ENCODE data around the gene GCGR. TPM values are rescaled to one million over a fixed set of nuclear protein-coding genes. Genes with fewer than 3 reads are reported as not detected.

GCGR gene
- total RNA-seq, 1 donor from 2014 or later: not detected

DNA sequence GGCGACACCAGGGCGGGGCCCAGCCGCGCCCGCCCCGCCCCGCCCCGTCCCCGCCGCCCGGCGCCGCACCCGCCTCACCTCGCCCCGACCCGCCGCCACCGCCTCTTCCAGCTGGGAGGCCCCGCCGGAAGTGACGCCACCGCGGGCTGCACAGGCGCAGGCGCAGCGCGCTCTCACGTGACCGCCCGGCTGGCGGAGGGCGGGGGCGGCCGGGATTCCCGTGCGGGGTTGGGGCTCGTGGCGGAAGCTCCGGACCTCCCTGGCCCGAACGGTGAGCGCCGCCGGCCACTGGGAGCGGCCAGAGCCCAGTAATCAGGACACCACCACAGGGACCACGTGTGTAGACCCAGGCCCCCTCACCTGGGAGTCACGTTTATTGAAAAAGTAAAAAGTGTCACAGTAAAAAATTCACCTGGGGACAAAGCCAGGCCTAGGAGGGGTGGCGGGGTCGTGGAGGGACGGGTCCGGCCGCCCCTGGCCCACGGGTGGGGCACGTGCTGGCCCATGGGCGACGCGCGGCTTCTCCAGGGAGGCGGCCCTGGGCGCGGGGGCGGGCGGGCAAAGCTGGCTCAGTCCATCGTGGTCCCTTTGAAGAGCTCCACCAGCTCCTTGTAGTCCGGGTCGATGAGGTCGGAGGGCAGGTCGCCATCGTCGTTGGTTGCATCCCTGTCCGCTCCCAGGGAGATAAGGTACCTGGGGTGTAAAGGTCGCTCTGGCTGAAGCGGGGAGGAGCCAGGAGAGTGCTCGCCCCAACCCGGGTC lies 29.4 kb downstream of the GCGR start, which contains the start of gene MCRIP1:
Gene MCRIP1, minus strand, starts transcription at position 132 of the 761 bp plus-strand sequence. CDS start 8,785 bp downstream, outside the sequence.
- H3K4me3 ChIP-seq (ENCODE audit: insufficient read depth, low read depth, low read length): peak within 1 kb of the TSS; percentile 73
- TF ChIP-seq EZH2 (IDR thresholded peaks at IDR 0.05; ENCODE audit: insufficient read depth, low read length): no peak
- peaks cover 1% of the 10 kb centered on the region for H3K9me3 Mint-ChIP-seq (ENCODE audit: unreplicated experiment)
- no peaks in the 10 kb centered on the region for H3K27me3 Mint-ChIP-seq (ENCODE audit: low read depth, unreplicated experiment)
- no peaks in the 10 kb centered on the region for H3K27me3 ChIP-seq (ENCODE audit: insufficient read depth, low read length)
- peak within 1 kb of the TSS; percentile 95 for H3K27ac Mint-ChIP-seq (ENCODE audit: unreplicated experiment)
- peak within 1 kb of the TSS; percentile 93 for H3K27ac ChIP-seq (ENCODE audit: low read depth, low read length)
- H3K4me1 Mint-ChIP-seq (ENCODE audit: low read depth, unreplicated experiment): peaks cover 7% of the 10 kb centered on the region
- DNase-seq (ENCODE audit: low read depth) (peak; percentile 79), FAIRE-seq (no peak)
- peaks cover 2% of the 10 kb centered on the region for H3K36me3 Mint-ChIP-seq (ENCODE audit: low read depth, unreplicated experiment)
- peak within 1 kb of the TSS; percentile 92 for H3K4me3 Mint-ChIP-seq (ENCODE audit: unreplicated experiment)
- H2AFZ ChIP-seq (ENCODE audit: low read depth, low read length): peak within 1 kb of the TSS; percentile 75
- peaks cover 17% of the 10 kb centered on the region for H3K4me1 ChIP-seq (ENCODE audit: insufficient read depth, low read length)
- H3K79me2 ChIP-seq (ENCODE audit: insufficient read depth, low read length): peaks cover 42% of the 10 kb centered on the region
- peak within 1 kb of the TSS; percentile 96 for H3K4me2 ChIP-seq (ENCODE audit: low read length)
- H3K9me3 ChIP-seq (ENCODE audit: insufficient read depth, low read depth, low read length): no peaks in the 10 kb centered on the region
- peaks cover 32% of the 10 kb centered on the region for H4K20me1 ChIP-seq (ENCODE audit: insufficient read depth, low read length)
- peak within 1 kb of the TSS; percentile 95 for H3K9ac ChIP-seq (ENCODE audit: low read length)
- no peaks in the 10 kb centered on the region for H3K36me3 ChIP-seq (ENCODE audit: insufficient read depth, low read length)

DNA sequence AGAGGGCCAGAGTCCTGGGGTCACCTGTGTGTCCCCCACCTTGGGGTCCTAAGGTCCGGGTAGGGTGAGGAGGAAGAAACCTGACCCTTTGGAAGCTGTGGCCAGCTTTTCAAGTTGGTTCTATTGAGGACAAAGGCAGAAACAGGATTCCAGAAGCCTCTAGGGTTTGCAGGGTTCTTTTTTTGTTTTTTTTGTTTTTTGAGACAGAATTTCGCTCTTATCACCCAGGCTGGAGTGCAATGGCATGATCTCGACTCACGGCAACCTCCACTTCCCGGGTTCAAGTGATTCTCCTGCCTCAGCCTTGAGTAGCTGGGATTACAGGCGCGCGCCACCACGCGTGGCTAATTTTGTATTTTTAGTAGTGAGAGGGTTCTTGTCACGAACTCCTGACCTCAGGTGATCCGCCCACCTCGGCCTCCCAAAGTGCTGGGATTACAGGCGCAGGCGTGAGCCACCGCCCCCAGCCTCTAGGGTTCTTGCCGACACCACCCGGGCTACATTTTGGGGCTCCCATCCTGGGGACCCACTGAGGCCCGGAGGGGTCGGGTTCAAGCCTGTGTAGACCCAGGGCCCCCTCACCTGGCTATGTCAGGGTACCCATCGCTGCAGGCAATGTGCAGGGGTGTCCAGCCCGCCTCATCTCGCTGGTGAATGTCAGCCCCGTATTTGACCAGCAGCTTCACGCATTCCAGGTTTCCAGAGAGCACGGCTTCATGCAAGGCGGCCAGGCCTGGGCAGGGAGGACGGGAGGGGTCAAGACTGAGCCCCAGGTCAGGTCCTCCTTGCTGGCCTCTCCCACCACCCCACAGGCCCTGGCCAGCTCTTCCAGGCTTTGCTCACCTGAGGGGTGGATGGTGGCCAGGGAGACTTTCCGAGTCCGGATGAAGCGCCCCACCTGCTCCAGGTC lies 30.2 kb downstream of the GCGR start:
- H3K4me3 ChIP-seq (ENCODE audit: insufficient read depth, low read depth, low read length): peak overlapping the region; percentile 69
- no peaks in the 10 kb centered on the region for H3K36me3 ChIP-seq (ENCODE audit: insufficient read depth, low read length)
- peak overlapping the region; percentile 95 for H3K27ac Mint-ChIP-seq (ENCODE audit: unreplicated experiment)
- peaks cover 6% of the 10 kb centered on the region for H3K4me1 Mint-ChIP-seq (ENCODE audit: low read depth, unreplicated experiment)
- no peaks in the 10 kb centered on the region for H3K27me3 ChIP-seq (ENCODE audit: insufficient read depth, low read length)
- H3K27ac ChIP-seq (ENCODE audit: low read depth, low read length): peak overlapping the region; percentile 93
- H3K4me1 ChIP-seq (ENCODE audit: insufficient read depth, low read length): peaks cover 17% of the 10 kb centered on the region
- peaks cover 2% of the 10 kb centered on the region for H3K36me3 Mint-ChIP-seq (ENCODE audit: low read depth, unreplicated experiment)
- no peak for TF ChIP-seq EZH2 (IDR thresholded peaks at IDR 0.05; ENCODE audit: insufficient read depth, low read length)
- TF ChIP-seq, protein P1, sequence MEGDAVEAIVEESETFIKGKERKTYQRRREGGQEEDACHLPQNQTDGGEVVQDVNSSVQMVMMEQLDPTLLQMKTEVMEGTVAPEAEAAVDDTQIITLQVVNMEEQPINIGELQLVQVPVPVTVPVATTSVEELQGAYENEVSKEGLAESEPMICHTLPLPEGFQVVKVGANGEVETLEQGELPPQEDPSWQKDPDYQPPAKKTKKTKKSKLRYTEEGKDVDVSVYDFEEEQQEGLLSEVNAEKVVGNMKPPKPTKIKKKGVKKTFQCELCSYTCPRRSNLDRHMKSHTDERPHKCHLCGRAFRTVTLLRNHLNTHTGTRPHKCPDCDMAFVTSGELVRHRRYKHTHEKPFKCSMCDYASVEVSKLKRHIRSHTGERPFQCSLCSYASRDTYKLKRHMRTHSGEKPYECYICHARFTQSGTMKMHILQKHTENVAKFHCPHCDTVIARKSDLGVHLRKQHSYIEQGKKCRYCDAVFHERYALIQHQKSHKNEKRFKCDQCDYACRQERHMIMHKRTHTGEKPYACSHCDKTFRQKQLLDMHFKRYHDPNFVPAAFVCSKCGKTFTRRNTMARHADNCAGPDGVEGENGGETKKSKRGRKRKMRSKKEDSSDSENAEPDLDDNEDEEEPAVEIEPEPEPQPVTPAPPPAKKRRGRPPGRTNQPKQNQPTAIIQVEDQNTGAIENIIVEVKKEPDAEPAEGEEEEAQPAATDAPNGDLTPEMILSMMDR (IDR thresholded peaks at IDR 0.05; ENCODE audit: insufficient read depth, low read depth, low read length): no peak
- H3K4me2 ChIP-seq (ENCODE audit: low read length): peak overlapping the region; percentile 96
- peak overlapping the region; percentile 62 for H2AFZ ChIP-seq (ENCODE audit: low read depth, low read length)
- H3K4me3 Mint-ChIP-seq (ENCODE audit: unreplicated experiment): peak overlapping the region; percentile 89
- peaks cover 1% of the 10 kb centered on the region for H3K9me3 Mint-ChIP-seq (ENCODE audit: unreplicated experiment)
- no peaks in the 10 kb centered on the region for H3K9me3 ChIP-seq (ENCODE audit: insufficient read depth, low read depth, low read length)
- H4K20me1 ChIP-seq (ENCODE audit: insufficient read depth, low read length): peaks cover 25% of the 10 kb centered on the region
- H3K27me3 Mint-ChIP-seq (ENCODE audit: low read depth, unreplicated experiment): no peaks in the 10 kb centered on the region
- peak overlapping the region; percentile 95 for H3K9ac ChIP-seq (ENCODE audit: low read length)
- no peak for FAIRE-seq
- H3K79me2 ChIP-seq (ENCODE audit: insufficient read depth, low read length): peaks cover 33% of the 10 kb centered on the region
- DNase-seq (ENCODE audit: low read depth): no peak

DNA sequence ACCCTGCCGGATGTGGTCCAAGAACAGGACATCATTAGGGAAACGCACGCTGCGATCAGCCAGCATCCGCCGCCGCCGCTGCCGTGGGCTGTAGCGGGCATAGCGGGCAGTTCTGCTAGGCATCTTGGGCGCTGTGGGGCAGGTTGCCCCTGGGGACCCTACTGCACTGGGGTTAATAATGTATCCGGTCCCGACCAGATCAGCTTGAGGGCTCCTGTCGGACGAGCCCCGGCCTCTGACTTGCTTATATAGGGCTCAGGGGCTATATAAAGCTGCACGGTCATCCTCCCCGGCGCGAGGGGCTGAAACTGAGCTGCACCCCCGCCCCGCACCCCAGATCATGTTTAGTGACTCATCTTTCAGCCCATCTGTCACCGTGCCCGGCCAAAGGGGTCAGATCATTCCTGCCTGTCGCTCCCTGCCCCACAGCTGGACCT lies 30.9 kb downstream of the GCGR start, which contains the start of gene PPP1R27:
Gene PPP1R27, minus strand, starts transcription at position 220 of the 437 bp plus-strand sequence. Its CDS starts 97 bp downstream, at position 123.
- TF ChIP-seq EZH2 (IDR thresholded peaks at IDR 0.05; ENCODE audit: insufficient read depth, low read length): no peak
- TF ChIP-seq, protein P1 (IDR thresholded peaks at IDR 0.05; ENCODE audit: insufficient read depth, low read depth, low read length): no peak
- no peaks in the 10 kb centered on the region for H3K27me3 Mint-ChIP-seq (ENCODE audit: low read depth, unreplicated experiment)
- H3K4me3 Mint-ChIP-seq (ENCODE audit: unreplicated experiment): peak within 1 kb of the TSS; percentile 89
- H3K36me3 Mint-ChIP-seq (ENCODE audit: low read depth, unreplicated experiment): peaks cover 2% of the 10 kb centered on the region
- no peaks in the 10 kb centered on the region for H3K9me3 ChIP-seq (ENCODE audit: insufficient read depth, low read depth, low read length)
- peaks cover 1% of the 10 kb centered on the region for H3K9me3 Mint-ChIP-seq (ENCODE audit: unreplicated experiment)
- H3K9ac ChIP-seq (ENCODE audit: low read length): peak within 1 kb of the TSS; percentile 95
- no peaks in the 10 kb centered on the region for H3K27me3 ChIP-seq (ENCODE audit: insufficient read depth, low read length)
- H3K79me2 ChIP-seq (ENCODE audit: insufficient read depth, low read length): peaks cover 27% of the 10 kb centered on the region
- H3K27ac Mint-ChIP-seq (ENCODE audit: unreplicated experiment): peak within 1 kb of the TSS; percentile 95
- H3K4me1 Mint-ChIP-seq (ENCODE audit: low read depth, unreplicated experiment): peaks cover 3% of the 10 kb centered on the region
- peaks cover 18% of the 10 kb centered on the region for H4K20me1 ChIP-seq (ENCODE audit: insufficient read depth, low read length)
- FAIRE-seq (no peak), DNase-seq (ENCODE audit: low read depth) (no peak)
- H3K4me2 ChIP-seq (ENCODE audit: low read length): peak within 1 kb of the TSS; percentile 96
- peak within 1 kb of the TSS; percentile 69 for H3K4me3 ChIP-seq (ENCODE audit: insufficient read depth, low read depth, low read length)
- H3K27ac ChIP-seq (ENCODE audit: low read depth, low read length): no peak within 1 kb of the TSS
- H2AFZ ChIP-seq (ENCODE audit: low read depth, low read length): peak within 1 kb of the TSS; percentile 62
- peaks cover 17% of the 10 kb centered on the region for H3K4me1 ChIP-seq (ENCODE audit: insufficient read depth, low read length)
- no peaks in the 10 kb centered on the region for H3K36me3 ChIP-seq (ENCODE audit: insufficient read depth, low read length)

Measured in astrocyte (in vitro differentiated cells and primary cell).